Measurements from ENCODE around the gene NEK4.

Gene NEK4

DNA sequence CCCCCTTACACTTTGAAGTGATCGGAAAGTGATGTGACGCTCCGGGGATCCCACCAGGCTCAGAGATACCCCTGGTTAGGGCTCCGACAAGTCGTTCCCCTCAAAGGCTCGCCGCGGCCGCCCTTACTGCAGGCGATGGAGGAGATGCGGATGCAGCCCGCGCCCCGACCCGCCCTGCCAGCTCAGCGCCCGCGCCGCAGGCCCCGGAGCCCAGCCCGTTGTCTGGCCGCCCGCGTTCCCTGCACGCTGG, 65.4 kb downstream of the NEK4 start:
- in situ Hi-C loops (cut with MboI; ENCODE audit: low sequenced_read_pairs), result no loop called here

DNA sequence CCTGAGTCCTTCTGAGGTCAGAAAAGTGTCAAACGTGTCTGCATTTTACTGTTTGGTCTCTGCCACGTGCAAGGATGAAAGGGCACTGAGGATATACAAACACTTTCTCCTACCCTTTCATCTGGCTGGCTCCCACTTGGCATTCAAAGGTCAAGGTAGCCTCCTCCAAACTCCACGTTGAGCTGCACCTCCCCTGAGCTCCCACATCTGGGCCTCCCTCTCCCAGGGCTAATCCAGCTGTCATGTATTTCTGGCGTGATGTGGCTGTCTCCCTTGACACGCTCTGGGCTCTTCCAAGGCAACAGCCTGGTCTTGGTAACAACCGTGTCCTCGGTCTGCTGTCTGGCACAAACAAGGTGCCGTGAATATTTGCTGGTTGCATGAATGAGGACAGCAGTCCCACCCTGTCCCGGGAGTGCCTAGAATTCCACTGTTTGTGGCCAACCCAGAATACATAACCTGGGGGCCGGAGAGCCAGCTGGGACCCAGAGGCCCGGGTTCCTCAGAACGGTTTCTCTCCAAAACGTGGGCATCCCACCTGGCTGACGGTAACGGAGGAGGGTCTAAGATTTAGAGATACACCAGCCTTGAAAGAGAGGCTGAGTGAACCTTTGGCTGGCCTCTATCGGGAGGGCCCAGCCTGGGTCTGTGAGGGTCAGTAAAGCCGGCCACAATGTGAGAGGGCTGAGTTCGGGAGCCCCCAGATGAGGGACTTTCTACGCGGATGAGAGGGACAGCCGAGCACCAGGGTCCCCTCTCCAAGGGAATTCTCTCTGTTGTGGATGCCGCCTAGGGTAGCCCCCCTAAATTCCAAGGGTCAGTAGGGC, 65.9 kb downstream of the NEK4 start:
- in situ Hi-C loops (cut with MboI; ENCODE audit: low sequenced_read_pairs), result no loop called here

GRCh38 chr3:52703341-52703740, 67.4 kb downstream of the NEK4 start:
- in situ Hi-C loops (cut with MboI; ENCODE audit: low sequenced_read_pairs), result no loop called here

- in situ Hi-C loops (cut with MboI; ENCODE audit: low sequenced_read_pairs), result no loop called here
Observed at GRCh38 chr3:52697632-52697965, 73.1 kb downstream of the NEK4 start.

DNA sequence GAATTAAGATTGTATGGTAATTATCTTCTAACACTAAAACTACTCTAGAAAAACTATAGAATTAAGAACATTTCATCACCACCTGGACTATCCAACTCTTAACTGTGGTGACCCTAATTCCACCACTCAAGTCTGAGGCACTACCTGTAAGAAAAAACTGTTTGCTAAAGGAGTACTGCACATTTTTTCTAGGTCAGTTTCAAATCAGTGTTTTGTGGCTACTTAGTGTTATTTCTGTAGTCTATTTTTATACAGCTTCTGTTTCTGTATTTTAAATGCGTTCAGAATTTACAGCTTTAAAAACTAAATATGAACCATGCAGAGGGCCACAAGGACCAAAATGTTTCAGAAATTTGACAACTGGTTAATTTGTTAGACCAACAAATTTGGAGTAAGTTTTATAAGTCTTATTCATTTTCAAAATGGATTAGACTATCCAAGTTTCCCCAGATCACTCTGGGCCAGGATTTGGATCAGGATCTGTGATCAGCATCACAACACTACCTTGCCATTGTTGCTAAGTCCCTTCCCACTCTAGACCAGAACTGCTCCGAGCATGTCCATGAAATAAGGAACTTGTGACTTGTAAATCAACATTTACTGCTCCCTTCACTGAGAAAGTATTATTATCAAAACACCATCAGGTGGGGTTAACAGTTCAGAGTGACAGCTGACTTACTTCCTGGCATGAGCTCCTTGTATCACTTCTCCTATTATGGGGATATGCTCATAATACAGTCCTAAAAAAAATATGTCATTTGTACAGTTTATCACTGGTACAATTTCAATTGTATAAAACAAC, 73.7 kb downstream of the NEK4 start:
- in situ Hi-C loops (cut with MboI; ENCODE audit: low sequenced_read_pairs), result no loop called here

- in situ Hi-C loops (cut with MboI; ENCODE audit: low sequenced_read_pairs), result no loop called here
Observed at GRCh38 chr3:52695798-52696671, 74.7 kb downstream of the NEK4 start.

GRCh38 chr3:52694528-52695189, 76.1 kb downstream of the NEK4 start:
- in situ Hi-C loops (cut with MboI; ENCODE audit: low sequenced_read_pairs), result no loop called here

- in situ Hi-C loops (cut with MboI; ENCODE audit: low sequenced_read_pairs), result no loop called here
Observed at GRCh38 chr3:52693071-52693470, 77.7 kb downstream of the NEK4 start.

- in situ Hi-C loops (cut with MboI; ENCODE audit: low sequenced_read_pairs), result no loop called here
Observed at GRCh38 chr3:52690560-52690959, 80.2 kb downstream of the NEK4 start.

- in situ Hi-C loops (cut with MboI; ENCODE audit: low sequenced_read_pairs), result no loop called here
Observed at GRCh38 chr3:52689151-52689550, 81.6 kb downstream of the NEK4 start.

GRCh38 chr3:52688266-52688665, 82.5 kb downstream of the NEK4 start:
- in situ Hi-C loops (cut with MboI; ENCODE audit: low sequenced_read_pairs), result no loop called here

DNA sequence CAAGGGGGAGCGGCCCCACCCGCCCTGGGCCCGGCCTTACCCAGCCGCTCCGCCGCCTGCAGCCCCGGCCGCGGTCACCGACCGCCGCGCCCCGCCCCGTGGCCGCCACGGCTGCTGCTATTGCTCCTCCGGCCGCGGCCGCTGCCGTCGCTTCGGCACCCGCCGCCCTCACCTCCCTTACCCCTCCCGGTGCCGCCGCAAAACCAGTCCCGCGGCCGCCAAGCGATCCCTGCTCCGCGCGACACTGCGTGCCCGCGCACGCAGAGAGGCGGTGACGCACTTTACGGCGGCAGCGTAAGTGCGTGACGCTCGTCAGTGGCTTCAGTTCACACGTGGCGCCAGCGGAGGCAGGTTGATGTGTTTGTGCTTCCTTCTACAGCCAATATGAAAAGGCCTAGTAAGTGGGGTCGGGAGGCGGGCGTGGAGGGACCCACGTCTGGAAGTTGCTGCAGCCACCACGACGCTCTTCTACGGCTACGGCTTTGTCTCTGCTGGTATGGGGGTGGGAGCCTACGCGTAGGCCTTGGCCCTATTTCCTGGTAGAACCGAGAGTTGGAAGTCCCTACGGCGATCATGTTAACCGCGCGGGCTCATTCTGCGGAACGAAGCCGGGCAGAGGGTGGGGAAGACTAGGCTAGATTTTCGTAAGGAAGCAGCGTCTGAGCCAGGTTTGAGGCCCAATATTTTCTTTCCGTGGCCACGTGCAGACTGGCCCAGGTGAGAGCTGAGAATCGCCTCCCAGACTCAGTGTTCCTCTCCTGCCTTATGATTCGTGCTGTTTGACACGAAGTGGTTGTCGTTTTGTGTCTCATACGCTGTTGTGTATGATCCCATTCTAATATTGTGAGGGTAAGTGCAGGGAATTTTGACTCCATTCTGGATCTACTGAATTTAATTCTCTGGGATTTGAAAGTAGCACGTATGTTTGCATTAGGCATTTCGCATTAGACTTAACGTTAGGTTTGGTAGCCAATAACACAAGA, 84.7 kb downstream of the NEK4 start, which contains the start of the genes GNL3 and PBRM1:
Gene GNL3 (plus strand): TSS at position 324 of the 983 bp plus-strand sequence. CDS start 61 bp downstream, at position 385.
Gene PBRM1 (minus strand): TSS at position 205 of the 983 bp plus-strand sequence.
- in situ Hi-C loops (cut with MboI; ENCODE audit: low sequenced_read_pairs), result no loop called here

DNA sequence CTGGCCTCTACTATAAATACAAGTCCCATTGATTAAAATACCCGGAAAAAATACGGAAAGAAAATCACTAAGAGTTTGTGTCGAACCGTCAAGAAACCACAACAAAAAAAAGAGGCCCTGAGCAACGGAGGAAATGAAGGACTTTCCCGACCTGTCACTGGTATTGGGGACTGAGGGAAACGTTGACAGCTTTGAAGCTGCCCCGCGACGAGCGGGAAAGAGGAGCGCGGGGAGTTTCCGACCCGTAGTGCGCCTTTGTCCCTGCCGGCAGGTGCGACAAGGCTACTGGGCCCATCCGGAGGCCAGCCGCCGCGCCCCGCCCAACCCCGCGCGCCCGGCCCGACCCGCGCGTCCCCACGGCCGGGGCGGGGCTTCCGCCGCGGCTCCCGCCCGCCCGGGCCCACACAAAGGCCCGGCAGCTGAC, 85.4 kb downstream of the NEK4 start:
- in situ Hi-C loops (cut with MboI; ENCODE audit: low sequenced_read_pairs), result no loop called here

- in situ Hi-C loops (cut with MboI; ENCODE audit: low sequenced_read_pairs), result no loop called here
Observed at GRCh38 chr3:52684184-52684583, 86.6 kb downstream of the NEK4 start.

DNA sequence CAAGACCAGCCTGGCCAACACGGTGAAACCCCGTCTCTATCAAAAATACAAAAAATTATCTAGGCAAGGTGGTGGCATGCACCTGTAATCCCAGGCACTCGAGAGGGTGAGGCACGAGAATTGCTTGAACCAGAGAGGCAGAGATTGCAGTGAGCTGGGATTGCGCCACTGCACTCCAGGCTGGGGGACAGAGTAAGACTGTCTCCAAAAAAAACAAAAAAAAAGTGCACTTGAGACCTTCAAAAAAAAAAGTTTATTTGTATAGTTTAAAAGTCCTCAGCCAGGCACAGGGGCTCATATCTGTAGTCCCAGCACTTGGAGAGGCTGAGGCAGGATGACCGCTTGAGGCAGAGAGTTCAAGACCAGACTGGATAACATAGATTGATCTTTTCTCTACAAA, 87.1 kb downstream of the NEK4 start:
- in situ Hi-C loops (cut with MboI; ENCODE audit: low sequenced_read_pairs), result no loop called here

DNA sequence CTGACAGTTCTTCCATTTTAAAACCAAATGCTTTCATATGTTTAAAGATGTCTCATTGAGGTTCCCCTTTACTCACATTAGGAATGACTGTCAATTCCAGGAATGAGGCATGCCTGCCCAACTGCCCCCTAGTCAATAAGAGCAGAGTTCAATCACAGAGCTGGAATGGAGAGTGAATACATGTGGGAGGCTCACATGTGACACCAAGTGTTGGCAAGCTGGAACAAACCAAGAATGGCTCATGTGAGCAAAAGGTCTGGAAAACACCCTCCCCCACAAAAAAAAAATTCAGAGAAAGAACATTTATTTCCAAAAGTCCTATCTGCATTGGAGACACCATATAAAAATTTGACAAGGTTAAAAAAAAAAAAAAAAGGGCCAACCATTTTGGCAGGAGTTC, 88.7 kb downstream of the NEK4 start:
- in situ Hi-C loops (cut with MboI; ENCODE audit: low sequenced_read_pairs), result no loop called here

DNA sequence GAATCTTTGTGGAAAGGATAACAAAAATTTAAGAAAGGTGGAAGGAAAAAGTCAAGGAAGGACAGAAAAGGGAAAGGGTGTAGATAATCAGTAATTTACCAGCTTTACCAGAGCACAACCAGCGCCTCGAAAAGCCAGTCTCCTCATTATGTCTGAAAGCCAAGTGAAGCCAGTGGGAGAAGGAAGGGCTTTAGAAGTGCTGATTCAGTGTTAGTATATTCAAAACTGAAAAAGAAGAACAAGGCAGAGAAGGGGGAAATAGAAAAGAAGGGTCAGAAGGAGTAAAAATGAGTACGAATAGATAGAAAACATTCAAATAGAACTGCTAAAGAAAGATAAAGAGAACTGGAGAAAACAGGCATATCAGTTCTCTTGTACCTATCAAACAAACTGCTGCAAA, 89.1 kb downstream of the NEK4 start:
- in situ Hi-C loops (cut with MboI; ENCODE audit: low sequenced_read_pairs), result no loop called here

DNA sequence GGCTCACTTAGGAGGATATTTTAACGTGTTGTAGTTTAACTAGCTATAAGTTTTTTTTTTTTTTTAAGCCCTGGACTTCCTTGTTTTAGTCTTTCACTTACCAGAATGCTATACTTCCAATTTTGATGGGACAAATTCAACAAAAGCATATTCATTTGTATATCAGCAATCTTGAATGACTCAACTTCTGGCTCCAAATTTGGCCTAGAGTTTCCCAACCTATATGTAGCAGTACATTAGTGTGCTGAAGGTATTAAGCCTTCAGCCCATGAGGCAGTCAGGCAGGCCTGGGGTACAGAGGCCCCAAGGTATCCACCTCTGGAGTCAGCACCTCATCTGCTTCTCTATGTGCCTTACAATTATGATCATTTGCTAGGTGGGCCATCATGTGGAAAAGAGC, 90.9 kb downstream of the NEK4 start:
- in situ Hi-C loops (cut with MboI; ENCODE audit: low sequenced_read_pairs), result no loop called here

- in situ Hi-C loops (cut with MboI; ENCODE audit: low sequenced_read_pairs), result no loop called here
Observed at GRCh38 chr3:52679199-52679538, 91.6 kb downstream of the NEK4 start.
